ENCODE measurements around the gene DBP.
"Not testable (repeated sequence)": the region's sequence is repeated elsewhere in the genome, so short reads cannot be mapped to it uniquely, and the experiment has no call there.

DBP gene

DNA sequence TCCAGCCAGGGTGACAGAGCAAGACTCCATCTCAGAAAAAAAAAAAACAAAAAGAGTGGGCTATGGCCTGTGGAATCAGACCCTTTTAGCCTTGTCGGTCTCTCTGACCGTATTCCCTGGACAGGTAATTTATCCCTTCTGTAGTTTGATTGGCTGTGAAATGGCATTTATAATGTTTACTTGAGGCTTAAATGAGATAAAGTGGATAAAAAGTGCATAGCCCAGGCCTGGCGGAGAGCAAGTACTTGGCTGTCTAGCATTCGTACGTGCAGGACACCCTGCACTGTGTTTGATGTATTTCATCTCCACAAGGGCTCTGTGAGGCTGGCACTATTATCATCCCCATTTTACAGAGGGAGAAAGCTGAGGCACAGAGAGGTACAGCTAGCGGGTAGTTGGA lies 28.6 kb upstream of the DBP start:
- DNase-seq (ENCODE audit: low read depth): no peak
- no peak overlapping the region for H3K4me3 ChIP-seq (ENCODE audit: low read length)
- TF ChIP-seq, protein P1, sequence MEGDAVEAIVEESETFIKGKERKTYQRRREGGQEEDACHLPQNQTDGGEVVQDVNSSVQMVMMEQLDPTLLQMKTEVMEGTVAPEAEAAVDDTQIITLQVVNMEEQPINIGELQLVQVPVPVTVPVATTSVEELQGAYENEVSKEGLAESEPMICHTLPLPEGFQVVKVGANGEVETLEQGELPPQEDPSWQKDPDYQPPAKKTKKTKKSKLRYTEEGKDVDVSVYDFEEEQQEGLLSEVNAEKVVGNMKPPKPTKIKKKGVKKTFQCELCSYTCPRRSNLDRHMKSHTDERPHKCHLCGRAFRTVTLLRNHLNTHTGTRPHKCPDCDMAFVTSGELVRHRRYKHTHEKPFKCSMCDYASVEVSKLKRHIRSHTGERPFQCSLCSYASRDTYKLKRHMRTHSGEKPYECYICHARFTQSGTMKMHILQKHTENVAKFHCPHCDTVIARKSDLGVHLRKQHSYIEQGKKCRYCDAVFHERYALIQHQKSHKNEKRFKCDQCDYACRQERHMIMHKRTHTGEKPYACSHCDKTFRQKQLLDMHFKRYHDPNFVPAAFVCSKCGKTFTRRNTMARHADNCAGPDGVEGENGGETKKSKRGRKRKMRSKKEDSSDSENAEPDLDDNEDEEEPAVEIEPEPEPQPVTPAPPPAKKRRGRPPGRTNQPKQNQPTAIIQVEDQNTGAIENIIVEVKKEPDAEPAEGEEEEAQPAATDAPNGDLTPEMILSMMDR (conservative IDR thresholded peaks at IDR 0.05; ENCODE audit: low read depth, low read length): no peak

DNA sequence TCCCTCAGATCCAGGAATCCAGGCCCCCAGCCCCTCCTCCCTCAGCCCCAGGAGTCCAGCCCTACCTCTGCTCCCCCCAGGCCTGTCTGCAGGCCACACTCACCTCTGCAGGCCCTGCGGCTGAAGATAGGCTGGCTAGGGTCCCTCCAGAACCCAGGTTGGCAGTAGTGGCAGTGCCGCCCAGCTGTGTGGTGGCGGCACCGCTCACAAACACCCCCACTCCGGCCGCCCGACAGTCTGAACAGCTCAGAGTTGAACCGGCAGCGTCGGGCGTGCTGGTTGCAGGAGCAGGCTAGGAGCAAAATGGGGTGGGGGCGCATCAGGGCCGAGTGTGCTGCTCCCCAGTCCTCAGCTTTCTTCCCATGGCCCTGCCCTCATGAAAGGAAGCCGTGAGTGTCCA lies 27.3 kb upstream of the DBP start:
- TF ChIP-seq, protein P1 (conservative IDR thresholded peaks at IDR 0.05; ENCODE audit: low read depth, low read length): no peak

DNA sequence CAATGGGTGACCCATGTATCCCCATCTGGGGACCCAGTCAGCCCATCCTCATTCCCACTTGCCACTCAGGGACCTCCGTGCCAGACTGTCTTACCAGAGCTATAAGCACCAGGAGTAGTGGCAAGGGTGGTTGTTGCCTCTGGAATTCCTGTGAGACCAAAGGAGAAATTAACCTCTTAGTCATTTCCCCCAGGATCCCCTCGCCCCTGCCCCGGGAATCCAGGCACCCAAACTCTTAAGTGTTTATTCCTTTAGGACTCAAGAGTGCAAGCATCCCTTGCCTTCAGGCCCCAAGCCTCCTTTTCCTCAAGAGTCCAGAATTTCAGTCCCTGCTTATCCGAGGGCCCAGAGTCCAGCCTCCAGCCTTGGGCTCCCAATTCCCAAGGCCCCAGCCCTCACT lies 26.5 kb upstream of the DBP start:
- DNase-seq (ENCODE audit: low read depth): no peak
- H3K4me3 ChIP-seq (ENCODE audit: low read length): no peak overlapping the region
- TF ChIP-seq, protein P1 (conservative IDR thresholded peaks at IDR 0.05; ENCODE audit: low read depth, low read length): no peak

More for the DNA sequence above, 27.3 kb upstream of the DBP start:
- DNase-seq (ENCODE audit: low read depth): no peak
- no peak overlapping the region for H3K4me3 ChIP-seq (ENCODE audit: low read length)

DNA sequence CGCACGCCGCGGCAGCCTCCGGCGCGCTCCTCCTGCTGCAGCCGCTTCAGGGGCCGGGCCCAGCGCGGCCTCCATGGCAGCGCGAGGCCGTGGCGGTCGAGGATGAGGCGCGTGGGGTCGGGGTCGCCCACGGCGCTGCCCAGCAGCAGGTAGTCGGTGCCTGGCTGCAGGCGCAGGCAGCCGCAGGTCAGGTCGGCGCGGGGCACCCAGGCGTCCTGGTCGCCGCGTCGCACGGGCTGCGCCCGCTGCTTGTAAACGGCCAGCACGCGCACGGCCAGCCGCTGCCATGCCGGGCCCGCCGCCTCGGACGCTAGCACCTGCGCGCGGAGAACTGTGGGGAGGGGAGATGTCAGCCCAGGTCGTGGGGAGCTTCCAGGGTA lies 24.5 kb upstream of the DBP start:
- H3K4me3 ChIP-seq (ENCODE audit: low read length): no peak overlapping the region
- TF ChIP-seq, protein P1 (conservative IDR thresholded peaks at IDR 0.05; ENCODE audit: low read depth, low read length): no peak
- DNase-seq (ENCODE audit: low read depth): no peak

DNA sequence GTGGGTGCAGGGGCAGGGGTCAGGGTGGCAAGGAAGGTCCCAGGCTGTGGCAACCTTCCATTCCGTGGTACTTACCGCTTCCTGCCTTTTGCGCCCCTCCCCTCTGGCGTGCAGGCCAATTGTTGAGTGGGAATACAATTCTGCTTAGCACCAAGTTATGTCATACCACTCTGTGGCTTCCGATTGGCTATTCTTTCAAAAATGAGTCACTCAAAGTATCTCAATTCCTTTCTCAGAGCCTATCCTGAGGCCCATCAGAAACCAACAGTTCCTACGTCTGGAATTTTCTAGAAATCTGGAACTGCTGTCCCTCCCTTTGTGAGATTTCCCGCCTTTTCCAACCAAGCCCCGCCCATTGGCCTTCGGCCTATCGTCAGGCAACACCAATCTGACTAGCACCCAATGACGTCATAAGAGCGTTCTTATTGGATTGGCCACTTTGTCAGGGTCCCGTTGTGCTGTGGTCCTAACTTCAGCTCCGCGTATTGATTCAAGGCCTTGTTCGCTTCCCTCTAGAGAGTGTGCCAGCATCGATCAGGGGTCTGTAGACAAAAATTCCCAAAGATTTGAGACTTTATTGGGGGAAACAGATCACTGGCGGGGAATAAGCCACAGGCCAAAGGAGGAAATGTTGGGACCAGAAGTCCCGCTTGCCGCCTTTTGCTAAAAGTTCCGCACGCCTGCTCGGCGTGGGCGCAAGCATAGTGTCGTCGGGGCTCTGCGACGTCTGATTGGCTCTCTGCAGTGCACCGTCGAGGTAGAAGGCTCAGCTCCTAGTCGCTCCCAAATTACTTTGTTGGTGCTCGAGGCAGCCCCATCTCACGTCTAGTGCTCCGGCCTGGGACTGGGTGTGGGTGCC lies 23.9 kb upstream of the DBP start:
- H3K4me3 ChIP-seq (ENCODE audit: low read length): no peak overlapping the region

DNA sequence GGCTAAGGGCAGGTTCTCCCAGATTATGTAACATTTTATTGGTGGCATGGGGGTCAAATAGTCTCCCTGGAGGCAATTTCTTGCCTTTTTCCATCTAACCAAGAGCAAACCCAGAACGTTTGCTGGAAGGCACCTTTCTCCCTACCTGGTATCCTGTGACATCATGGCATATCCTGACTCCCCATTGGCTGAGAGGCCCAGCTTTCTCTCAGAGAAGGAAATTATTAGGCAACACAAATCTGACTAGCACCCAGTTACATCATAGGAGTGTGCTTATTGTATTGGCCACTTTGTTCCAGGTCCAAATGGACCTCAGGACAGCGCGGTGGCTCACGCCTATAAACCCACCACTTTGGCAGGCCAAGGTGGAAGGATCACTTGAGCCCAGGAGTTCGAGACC lies 22.6 kb upstream of the DBP start:
- H3K4me3 ChIP-seq (ENCODE audit: low read length): no peak overlapping the region
- TF ChIP-seq, protein P1 (conservative IDR thresholded peaks at IDR 0.05; ENCODE audit: low read depth, low read length): no peak
- no peak for DNase-seq (ENCODE audit: low read depth)

More for the DNA sequence above, 23.9 kb upstream of the DBP start:
- TF ChIP-seq, protein P1 (conservative IDR thresholded peaks at IDR 0.05; ENCODE audit: low read depth, low read length): no peak
- peak; percentile 46 for DNase-seq (ENCODE audit: low read depth)

DNA sequence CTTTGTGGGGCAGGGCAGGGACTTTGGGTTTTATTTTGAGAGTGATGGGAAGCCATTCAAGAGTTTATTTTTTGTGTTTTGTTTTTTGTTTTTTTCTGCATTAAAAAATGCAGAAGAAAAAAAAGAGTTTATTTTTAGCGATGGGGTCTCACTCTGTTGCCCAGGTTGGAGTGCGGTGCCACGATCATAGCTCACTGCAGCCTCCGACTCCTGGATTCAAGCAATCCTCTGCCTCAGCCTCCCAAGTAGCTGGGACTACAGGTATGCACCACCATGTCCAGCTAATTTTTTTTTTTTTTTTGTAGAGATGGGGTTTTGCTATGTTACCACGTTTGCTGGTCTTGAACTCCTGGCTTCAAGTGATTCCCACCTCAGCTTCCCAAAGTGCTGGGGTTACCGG lies 21.3 kb upstream of the DBP start:
- H3K4me3 ChIP-seq (ENCODE audit: low read length): no peak overlapping the region
- no peak for DNase-seq (ENCODE audit: low read depth)
- TF ChIP-seq, protein P1 (conservative IDR thresholded peaks at IDR 0.05; ENCODE audit: low read depth, low read length): no peak

DNA sequence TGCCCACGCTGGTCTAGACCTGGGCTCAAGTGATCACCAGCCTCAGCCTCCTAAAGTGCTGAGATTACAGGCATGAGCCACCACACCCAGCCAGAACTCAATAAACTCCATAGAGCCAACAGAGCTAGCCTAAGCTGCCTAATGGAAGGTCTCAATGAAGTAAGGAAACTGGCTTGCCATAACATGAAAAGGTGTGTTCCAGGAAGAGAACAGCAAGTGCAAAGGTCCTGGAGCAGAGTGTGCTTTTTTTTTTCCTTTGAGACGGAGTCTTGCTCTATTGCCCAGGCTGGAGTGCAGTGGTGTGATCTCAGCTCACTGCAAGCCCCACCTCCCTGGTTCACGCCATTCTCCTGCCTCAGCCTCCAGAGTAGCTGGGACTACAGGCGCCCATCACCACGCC lies 20.6 kb upstream of the DBP start:
- not testable (repeated sequence) for H3K4me3 ChIP-seq (ENCODE audit: low read length); DNase-seq (ENCODE audit: low read depth)

Measured in retinal pigment epithelial cell (primary cell).